HepG2 (cell line): ENCODE measurements around the gene POU2F1. TPM values are rescaled to one million over a fixed set of nuclear protein-coding genes. Genes with fewer than 3 reads are reported as not detected.

Experiments used
- CSRNP2 ChIP-seq: sonication (generic); formaldehyde crosslinking; conservative IDR thresholded peaks from 2 replicates; pipeline ENCODE4 v1.8.0; 2022; ENCODE audit warnings: low read depth, missing genetic modification reagents
- ETV5 ChIP-seq: IDR thresholded peaks from 2 replicates; pipeline ENCODE4 v1.6.1; 2018; ENCODE audit warnings: missing biosample characterization, missing genetic modification reagents, inconsistent platforms, borderline replicate concordance
- SALL1 ChIP-seq: sonication (generic); formaldehyde crosslinking; IDR thresholded peaks from 2 replicates; pipeline ENCODE4 v1.8.0; 2022; ENCODE audit warnings: mild to moderate bottlenecking, missing genetic modification reagents
- SATB2 ChIP-seq: sonication (generic); formaldehyde crosslinking; IDR thresholded peaks from 2 replicates; pipeline ENCODE4 v1.5.0; 2020; ENCODE audit warnings: missing genetic modification reagents
- ZC3H4 ChIP-seq: sonication (generic); formaldehyde crosslinking; IDR thresholded peaks from 2 replicates; pipeline ENCODE4 v1.4.0; 2020; ENCODE audit warnings: missing genetic modification reagents, borderline replicate concordance
- ZNF546 ChIP-seq: sonication (generic); formaldehyde crosslinking; conservative IDR thresholded peaks from 2 replicates; pipeline ENCODE4 v1.8.1; 2023; ENCODE audit warnings: mild to moderate bottlenecking, missing genetic modification reagents
- ZNF557 ChIP-seq: sonication (generic); formaldehyde crosslinking; IDR thresholded peaks from 2 replicates; pipeline ENCODE4 v1.4.0; 2020; ENCODE audit warnings: missing genetic modification reagents
- polyA plus RNA-seq, 8 experiments: library from polyadenylated mRNA; depleted of rRNA in 3 of 8; stranded (reverse) in 7 of 8; unstranded in 1 of 8; fragments of >200 nt; fragmentation: Illumina TruSeq in 4 of 8; extraction: Trizol in 4 of 8; gene quantifications; 2 replicates each; pipeline versions ENCODE4 v1.2.1 to v1.2.3, GENCODE V29; 2011 to 2016; ENCODE audit warnings: low read depth in 4 of 8, missing spikeins in 1 of 8, mixed read lengths in 1 of 8; ENCODE audit not compliant: insufficient read depth in 1 of 8
- total RNA-seq, 5 experiments: library from RNA; depleted of rRNA; stranded (reverse); fragments of >200 nt; fragmentation: Illumina TruSeq; extraction: Trizol; gene quantifications; 2 replicates each; pipeline ENCODE4 v1.2.3, GENCODE V29; 2016; ENCODE audit warnings: low read depth in 1 of 5
- TF ChIP-seq, protein P1 (sequence below): sonication (generic); formaldehyde crosslinking; IDR thresholded peaks from 2 replicates; pipeline ENCODE4 v1.4.0; 2020; ENCODE audit warnings: missing genetic modification reagents
- TF ChIP-seq, protein P2 (sequence below): sonication (generic); formaldehyde crosslinking; IDR thresholded peaks from 2 replicates; pipeline ENCODE4 v1.8.0; 2022; ENCODE audit warnings: mild to moderate bottlenecking, missing genetic modification reagents, borderline replicate concordance

The POU2F1 gene
- total and polyA plus RNA-seq, 2 of the 13 experiments (the other 11 are each of a cell fraction or from before 2014, with no cell fraction given), result 10.2 to 13.0 TPM

GRCh38 chr1:167450843-167451242, 230.2 kb downstream of the POU2F1 start (continued):
- TF ChIP-seq, protein P1, sequence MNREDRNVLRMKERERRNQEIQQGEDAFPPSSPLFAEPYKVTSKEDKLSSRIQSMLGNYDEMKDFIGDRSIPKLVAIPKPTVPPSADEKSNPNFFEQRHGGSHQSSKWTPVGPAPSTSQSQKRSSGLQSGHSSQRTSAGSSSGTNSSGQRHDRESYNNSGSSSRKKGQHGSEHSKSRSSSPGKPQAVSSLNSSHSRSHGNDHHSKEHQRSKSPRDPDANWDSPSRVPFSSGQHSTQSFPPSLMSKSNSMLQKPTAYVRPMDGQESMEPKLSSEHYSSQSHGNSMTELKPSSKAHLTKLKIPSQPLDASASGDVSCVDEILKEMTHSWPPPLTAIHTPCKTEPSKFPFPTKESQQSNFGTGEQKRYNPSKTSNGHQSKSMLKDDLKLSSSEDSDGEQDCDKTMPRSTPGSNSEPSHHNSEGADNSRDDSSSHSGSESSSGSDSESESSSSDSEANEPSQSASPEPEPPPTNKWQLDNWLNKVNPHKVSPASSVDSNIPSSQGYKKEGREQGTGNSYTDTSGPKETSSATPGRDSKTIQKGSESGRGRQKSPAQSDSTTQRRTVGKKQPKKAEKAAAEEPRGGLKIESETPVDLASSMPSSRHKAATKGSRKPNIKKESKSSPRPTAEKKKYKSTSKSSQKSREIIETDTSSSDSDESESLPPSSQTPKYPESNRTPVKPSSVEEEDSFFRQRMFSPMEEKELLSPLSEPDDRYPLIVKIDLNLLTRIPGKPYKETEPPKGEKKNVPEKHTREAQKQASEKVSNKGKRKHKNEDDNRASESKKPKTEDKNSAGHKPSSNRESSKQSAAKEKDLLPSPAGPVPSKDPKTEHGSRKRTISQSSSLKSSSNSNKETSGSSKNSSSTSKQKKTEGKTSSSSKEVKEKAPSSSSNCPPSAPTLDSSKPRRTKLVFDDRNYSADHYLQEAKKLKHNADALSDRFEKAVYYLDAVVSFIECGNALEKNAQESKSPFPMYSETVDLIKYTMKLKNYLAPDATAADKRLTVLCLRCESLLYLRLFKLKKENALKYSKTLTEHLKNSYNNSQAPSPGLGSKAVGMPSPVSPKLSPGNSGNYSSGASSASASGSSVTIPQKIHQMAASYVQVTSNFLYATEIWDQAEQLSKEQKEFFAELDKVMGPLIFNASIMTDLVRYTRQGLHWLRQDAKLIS, result no peak
- TF ChIP-seq ZNF557 (CRISPR knock-in tag), result no peak
- TF ChIP-seq, protein P2, sequence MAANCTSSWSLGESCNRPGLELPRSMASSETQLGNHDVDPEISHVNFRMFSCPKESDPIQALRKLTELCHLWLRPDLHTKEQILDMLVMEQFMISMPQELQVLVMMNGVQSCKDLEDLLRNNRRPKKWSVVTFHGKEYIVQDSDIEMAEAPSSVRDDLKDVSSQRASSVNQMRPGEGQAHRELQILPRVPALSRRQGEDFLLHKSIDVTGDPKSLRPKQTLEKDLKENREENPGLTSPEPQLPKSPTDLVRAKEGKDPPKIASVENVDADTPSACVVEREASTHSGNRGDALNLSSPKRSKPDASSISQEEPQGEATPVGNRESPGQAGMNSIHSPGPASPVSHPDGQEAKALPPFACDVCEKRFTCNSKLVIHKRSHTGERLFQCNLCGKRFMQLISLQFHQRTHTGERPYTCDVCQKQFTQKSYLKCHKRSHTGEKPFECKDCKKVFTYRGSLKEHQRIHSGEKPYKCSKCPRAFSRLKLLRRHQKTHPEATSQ (CRISPR knock-in tag), result no peak
- no peak for TF ChIP-seq ZNF546 (CRISPR knock-in tag)
- TF ChIP-seq ZC3H4 (CRISPR knock-in tag), result no peak
- TF ChIP-seq SALL1, result no peak
- TF ChIP-seq SATB2, result no peak
- TF ChIP-seq CSRNP2 (CRISPR knock-in tag), result no peak
- no peak for TF ChIP-seq ETV5
- TF ChIP-seq, all 625 proteins: peak for 0
